Astrocyte of the spinal cord (primary cell): ENCODE results near the gene POLR3GL.

Experiments used
- DNase-seq: peaks from one replicate; pipeline ENCODE4 v3.0.0; 2011; ENCODE audit warnings: low read depth, low spot score
- H3K4me3 ChIP-seq: 2 replicates; pipeline ENCODE4 v1.5.1; 2011; ENCODE audit warnings: low read depth, mild to moderate bottlenecking, low read length, moderate library complexity
- CTCF ChIP-seq: IDR thresholded peaks from 2 replicates; pipeline ENCODE4 v1.5.1; 2012; ENCODE audit warnings: low read depth, mild to moderate bottlenecking, low read length, inconsistent platforms
- in situ Hi-C: cut with HindIII; loops from 2 replicates; pipeline ENCODE4 v1.10.0; 2017; ENCODE audit warnings: low sequenced_read_pairs

The POLR3GL gene

GRCh38 chr1:145974721-145975120 lies 10.2 kb downstream of the POLR3GL start:
- in situ Hi-C loops = no loop called here
- DNase-seq = no peak

GRCh38 chr1:145975216-145975615 lies 10.7 kb downstream of the POLR3GL start:
- H3K4me3 ChIP-seq = no peak overlapping the region
- in situ Hi-C loops = no loop called here
- TF ChIP-seq CTCF = no peak
- no peak for DNase-seq

More at GRCh38 chr1:145974721-145975120, 10.2 kb downstream of the POLR3GL start:
- no peak overlapping the region for H3K4me3 ChIP-seq
- no peak for TF ChIP-seq CTCF

- no peak for DNase-seq
- no peak for TF ChIP-seq CTCF
- no peak overlapping the region for H3K4me3 ChIP-seq
- in situ Hi-C loops = no loop called here
Observed at GRCh38 chr1:145977016-145977415, 12.5 kb downstream of the POLR3GL start.

- in situ Hi-C loops = no loop called here
- DNase-seq = peak; percentile 81
- no peak overlapping the region for H3K4me3 ChIP-seq
- peak; percentile 86 for TF ChIP-seq CTCF
Observed at GRCh38 chr1:145977486-145978470, 13.3 kb downstream of the POLR3GL start.

- DNase-seq = no peak
- TF ChIP-seq CTCF = no peak
- H3K4me3 ChIP-seq = no peak overlapping the region
- in situ Hi-C loops = no loop called here
Observed at GRCh38 chr1:145978471-145978853, 14.0 kb downstream of the POLR3GL start.

GRCh38 chr1:145978854-145979745 lies 14.6 kb downstream of the POLR3GL start:
- in situ Hi-C loops = no loop called here
- peak; percentile 28 for TF ChIP-seq CTCF
- peak overlapping the region; percentile 9 for H3K4me3 ChIP-seq
- DNase-seq = peak; percentile 100
